Fibroblast of mammary gland (primary cell): ENCODE results near the gene GORASP2.

Source experiments
- DNase-seq: peaks from one replicate; pipeline ENCODE4 v3.0.0-alpha.2; 2010; ENCODE audit warnings: low read depth
- H3K4me3 ChIP-seq: 2 replicates; pipeline ENCODE4 v1.5.1; 2011; ENCODE audit warnings: low read depth, mild to moderate bottlenecking, low read length, moderate library complexity; ENCODE audit not compliant: control insufficient read depth
- CTCF ChIP-seq: conservative IDR thresholded peaks from 2 replicates; pipeline ENCODE4 v1.5.1; 2011; ENCODE audit warnings: low read depth, low read length, inconsistent platforms; ENCODE audit not compliant: control insufficient read depth, insufficient read depth

Gene GORASP2

GRCh38 chr2:170940066-170940465 is 11.0 kb downstream of the GORASP2 start:
- no peak overlapping the region for H3K4me3 ChIP-seq
- TF ChIP-seq CTCF, result no peak
- DNase-seq, result no peak

- no peak overlapping the region for H3K4me3 ChIP-seq
- TF ChIP-seq CTCF, result no peak
- peak; percentile 48 for DNase-seq
Measured at GRCh38 chr2:170942615-170943014, 13.6 kb downstream of the GORASP2 start.

GRCh38 chr2:170943041-170943440 is 14.0 kb downstream of the GORASP2 start:
- no peak overlapping the region for H3K4me3 ChIP-seq
- peak; percentile 25 for DNase-seq
- no peak for TF ChIP-seq CTCF

- DNase-seq, result peak; percentile 21
- no peak overlapping the region for H3K4me3 ChIP-seq
- no peak for TF ChIP-seq CTCF
Measured at GRCh38 chr2:170943596-170943995, 14.5 kb downstream of the GORASP2 start.

GRCh38 chr2:170944545-170944944 is 15.5 kb downstream of the GORASP2 start:
- TF ChIP-seq CTCF, result no peak
- no peak for DNase-seq
- no peak overlapping the region for H3K4me3 ChIP-seq

- no peak overlapping the region for H3K4me3 ChIP-seq
- TF ChIP-seq CTCF, result no peak
- no peak for DNase-seq
Measured at GRCh38 chr2:170949415-170949814, 20.4 kb downstream of the GORASP2 start.

GRCh38 chr2:170950221-170950761 is 21.2 kb downstream of the GORASP2 start:
- DNase-seq, result no peak
- H3K4me3 ChIP-seq, result no peak overlapping the region
- no peak for TF ChIP-seq CTCF
